ENCODE data around the gene PHPT1.
"Not testable (repeated sequence)": the region's sequence is repeated elsewhere in the genome, so short reads cannot be mapped to it uniquely, and the experiment has no call there.

- peak; percentile 72 to 87 (median 83) for TF ChIP-seq CTCF (IDR thresholded peaks at IDR 0.05)
- not testable (repeated sequence) for TF ChIP-seq POLR2A (IDR thresholded peaks at IDR 0.05)
These were observed 6.7 kb upstream of the PHPT1 start, which contains the start of gene AJM1 for GRCh38 chr9:136842380-136842948.
